ENCODE data around the gene PHEX. TPM values are rescaled to one million over a fixed set of nuclear protein-coding genes. Genes with fewer than 3 reads are reported as not detected.

PHEX gene
- polyA plus RNA-seq, 1 donor (not counting 4 experiments of a cell fraction or from before 2014, with no cell fraction given), result 0.80 TPM

DNA sequence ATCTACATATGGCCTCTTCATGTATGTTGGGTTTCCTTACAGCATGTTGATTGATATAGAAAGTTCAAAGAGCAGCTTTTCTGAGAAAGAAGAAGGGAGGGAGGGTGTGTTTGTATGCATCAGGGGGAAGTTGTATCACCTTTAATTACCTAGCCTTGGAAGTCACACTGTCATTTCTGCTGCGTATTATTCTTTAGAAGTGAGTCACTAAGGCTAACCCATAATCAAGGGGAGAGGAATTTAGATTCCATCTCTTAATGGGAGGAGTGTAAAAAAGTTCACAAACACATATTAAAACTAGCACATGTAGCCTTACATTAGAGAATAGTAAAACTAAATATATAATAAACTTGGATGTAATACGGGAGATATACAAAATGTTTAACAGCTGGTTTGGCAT lies 154.0 kb downstream of the PHEX start:
- H2AFZ ChIP-seq (ENCODE audit: control insufficient read depth, low read length), result no peak overlapping the region
- H3K9ac ChIP-seq (ENCODE audit: control insufficient read depth, extremely low read depth, insufficient read depth, low read length), result no peak overlapping the region
- TF ChIP-seq EZH2 (IDR thresholded peaks at IDR 0.05; ENCODE audit: low read length), result no peak
- TF ChIP-seq CTCF (optimal IDR thresholded peaks at IDR 0.05 in 1 of 3, IDR thresholded peaks at IDR 0.05 in 1 of 3, conservative IDR thresholded peaks at IDR 0.05 in 1 of 3; ENCODE audit: extremely low read depth in 1 of 3, insufficient read depth in 2 of 3, low read length in 3 of 3), result no peak
- no peaks in the 10 kb centered on the region for H3K9me1 ChIP-seq (ENCODE audit: control insufficient read depth, extremely low read depth, insufficient read depth, low read length)
- H3K27me3 ChIP-seq (ENCODE audit: control insufficient read depth, extremely low read depth, insufficient read depth, low read length), result no peaks in the 10 kb centered on the region
- dilution Hi-C loops (cut with MboI; ENCODE audit: extremely low pct_ligation_motif_present, low sequenced_read_pairs), result no loop called here
- no peak overlapping the region for H3K27ac ChIP-seq (ENCODE audit: control insufficient read depth, insufficient read depth, low read length)
- no peaks in the 10 kb centered on the region for H3K9me3 ChIP-seq (ENCODE audit: control insufficient read depth, low read depth, low read length)
- no peak overlapping the region for H3K4me2 ChIP-seq (ENCODE audit: control insufficient read depth, extremely low read depth, insufficient read depth, low read depth, low read length)
- FAIRE-seq, result no peak
- H4K20me1 ChIP-seq (ENCODE audit: control insufficient read depth, extremely low read depth, insufficient read depth, low read length), result no peaks in the 10 kb centered on the region
- DNase-seq (ENCODE audit: low read depth, low spot score), result no peak
- H3K4me1 ChIP-seq (ENCODE audit: control insufficient read depth, extremely low read depth, insufficient read depth, low read length), result no peaks in the 10 kb centered on the region
- H3K79me2 ChIP-seq (ENCODE audit: control insufficient read depth, insufficient read depth, low read length), result no peaks in the 10 kb centered on the region
- no peak overlapping the region for H3K4me3 ChIP-seq (ENCODE audit: control insufficient read depth in 2 of 3, extremely low read depth in 1 of 3, insufficient read depth in 2 of 3, low read depth in 1 of 3, low read length in 3 of 3)
- no peaks in the 10 kb centered on the region for H3K36me3 ChIP-seq (ENCODE audit: control insufficient read depth in 2 of 2, extremely low read depth in 1 of 2, insufficient read depth in 2 of 2, low read length in 2 of 2)

DNA sequence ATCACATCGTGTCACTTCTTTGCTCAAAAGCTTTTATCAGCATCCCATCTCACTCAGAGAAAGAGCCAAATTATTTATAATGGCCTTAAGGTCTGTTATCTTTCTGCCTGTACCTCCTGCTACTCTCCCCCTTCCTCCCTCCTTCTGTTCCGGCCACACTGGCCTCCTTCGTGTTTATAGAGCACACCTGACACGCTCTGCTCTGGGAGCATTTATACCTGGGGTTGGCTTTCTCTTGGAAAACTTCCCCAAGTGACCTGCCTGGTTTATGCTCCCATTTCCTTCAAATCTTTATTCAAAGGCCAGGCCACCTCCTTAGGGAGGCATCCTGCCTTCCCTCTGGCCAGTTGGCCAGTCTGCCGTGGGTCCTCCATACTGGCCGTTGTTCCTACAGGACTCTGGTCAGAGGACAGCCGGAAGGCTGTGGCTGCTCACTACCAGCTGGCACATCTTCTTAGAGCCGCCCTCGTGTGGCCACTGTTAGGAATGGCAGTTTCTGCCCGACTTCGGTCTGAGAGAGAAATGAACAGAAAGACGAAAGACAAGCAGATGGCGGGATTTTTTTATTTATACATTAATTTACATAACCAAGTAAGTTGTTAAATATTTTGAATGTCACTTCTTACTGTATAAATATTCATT lies 160.4 kb downstream of the PHEX start:
- Histone ChIP-seq H3K4me2 (ENCODE audit: control insufficient read depth, extremely low read depth, insufficient read depth, low read depth, low read length) (peak overlapping the region; percentile 22), H3K9ac (ENCODE audit: control insufficient read depth, extremely low read depth, insufficient read depth, low read length) (no peak overlapping the region), H3K27me3 (ENCODE audit: control insufficient read depth, extremely low read depth, insufficient read depth, low read length) (no peaks in the 10 kb centered on the region), H3K27ac (ENCODE audit: control insufficient read depth, insufficient read depth, low read length) (no peak overlapping the region), H3K36me3 (ENCODE audit: control insufficient read depth in 2 of 2, extremely low read depth in 1 of 2, insufficient read depth in 2 of 2, low read length in 2 of 2) (no peaks in the 10 kb centered on the region), H3K4me3 (ENCODE audit: control insufficient read depth in 2 of 3, extremely low read depth in 1 of 3, insufficient read depth in 2 of 3, low read depth in 1 of 3, low read length in 3 of 3) (no peak overlapping the region), H2AFZ (ENCODE audit: control insufficient read depth, low read length) (peak overlapping the region; percentile 39), H3K79me2 (ENCODE audit: control insufficient read depth, insufficient read depth, low read length) (no peaks in the 10 kb centered on the region), H3K4me1 (ENCODE audit: control insufficient read depth, extremely low read depth, insufficient read depth, low read length) (no peaks in the 10 kb centered on the region), H3K9me1 (ENCODE audit: control insufficient read depth, extremely low read depth, insufficient read depth, low read length) (no peaks in the 10 kb centered on the region), H4K20me1 (ENCODE audit: control insufficient read depth, extremely low read depth, insufficient read depth, low read length) (no peaks in the 10 kb centered on the region), H3K9me3 (ENCODE audit: control insufficient read depth, low read depth, low read length) (no peaks in the 10 kb centered on the region)
- no peak for FAIRE-seq
- dilution Hi-C loops (cut with MboI; ENCODE audit: extremely low pct_ligation_motif_present, low sequenced_read_pairs), result no loop called here
- peak; percentile 1 for DNase-seq (ENCODE audit: low read depth, low spot score)
- TF ChIP-seq EZH2 (IDR thresholded peaks at IDR 0.05; ENCODE audit: low read length) (no peak), CTCF (optimal IDR thresholded peaks at IDR 0.05 in 1 of 3, IDR thresholded peaks at IDR 0.05 in 1 of 3, conservative IDR thresholded peaks at IDR 0.05 in 1 of 3; ENCODE audit: extremely low read depth in 1 of 3, insufficient read depth in 2 of 3, low read length in 3 of 3) (peak; percentile 67 to 82 (median 78))
